GM23338 (cell line): ENCODE data around the gene HMGN4. TPM values are rescaled to one million over a fixed set of nuclear protein-coding genes. Genes with fewer than 3 reads are reported as not detected.

Source experiments
- ATAC-seq: fragments of 200-7000 bp; cut with Tn5 transposase; 3 replicates; pipeline ENCODE4 v1.9.1; 2020
- DNase-seq: peaks from one replicate; pipeline ENCODE4 v3.0.0-alpha.2; 2015; ENCODE audit warnings: low spot score
- H2AFZ ChIP-seq: fragments of 200-600 bp; sonication (generic); 2 replicates; pipeline ENCODE4 v1.8.0; 2016; ENCODE audit warnings: antibody characterized with exemption, mild to moderate bottlenecking, moderate library complexity
- H3F3A ChIP-seq: fragments of 200-600 bp; sonication (generic); replicated peaks from 2 replicates; pipeline ENCODE4 v1.8.0; 2017; ENCODE audit warnings: antibody characterized with exemption, mixed run types, low read depth
- H3K27ac ChIP-seq: fragments of 200-600 bp; sonication (generic); 2 replicates; pipeline ENCODE4 v1.6.1; 2016; ENCODE audit warnings: low read depth
- H3K27me3 ChIP-seq: fragments of 200-600 bp; sonication (generic); 2 replicates; pipeline ENCODE4 v1.8.0; 2016; ENCODE audit warnings: mild to moderate bottlenecking, mixed run types, moderate library complexity; ENCODE audit not compliant: insufficient read depth
- H3K36me3 ChIP-seq: fragments of 200-600 bp; sonication (generic); 2 replicates; pipeline ENCODE4 v1.8.0; 2016; ENCODE audit warnings: mild to moderate bottlenecking; ENCODE audit not compliant: insufficient read depth
- H3K4me1 ChIP-seq: fragments of 200-600 bp; sonication (generic); 2 replicates; pipeline ENCODE4 v1.8.0; 2016; ENCODE audit warnings: mild to moderate bottlenecking, moderate library complexity; ENCODE audit not compliant: insufficient read depth
- H3K4me2 ChIP-seq: fragments of 200-600 bp; sonication (generic); 2 replicates; pipeline ENCODE4 v1.7.1; 2017; ENCODE audit warnings: mixed run types
- H3K4me3 ChIP-seq: fragments of 200-600 bp; sonication (generic); 2 replicates; pipeline ENCODE4 v1.6.1; 2016; ENCODE audit warnings: mixed run types
- H3K79me2 ChIP-seq: fragments of 200-600 bp; sonication (generic); replicated peaks from 2 replicates; pipeline ENCODE4 v1.8.0; 2017; ENCODE audit warnings: mild to moderate bottlenecking; ENCODE audit not compliant: insufficient read depth
- H3K9me2 ChIP-seq: fragments of 200-600 bp; sonication (generic); 2 replicates; pipeline ENCODE4 v1.8.0; 2017; ENCODE audit not compliant: insufficient read depth
- H4K20me1 ChIP-seq: fragments of 200-600 bp; sonication (generic); replicated peaks from 2 replicates; pipeline ENCODE4 v1.8.0; 2017; ENCODE audit warnings: mild to moderate bottlenecking; ENCODE audit not compliant: insufficient read depth
- H3K27ac Mint-ChIP-seq: 2 replicates; pipeline ENCODE4 v1.8.0; 2020; ENCODE audit warnings: inconsistent platforms, mild to moderate bottlenecking, moderate library complexity, mixed read lengths
- H3K27me3 Mint-ChIP-seq: 3 replicates; pipeline ENCODE4 v1.8.0; 2022; ENCODE audit warnings: low read depth, mild to moderate bottlenecking, moderate library complexity, mixed read lengths, inconsistent platforms; ENCODE audit not compliant: insufficient read depth, poor library complexity
- H3K36me3 Mint-ChIP-seq: 3 replicates; pipeline ENCODE4 v1.8.0; 2021; ENCODE audit warnings: low read depth, mild to moderate bottlenecking, inconsistent platforms, moderate library complexity, mixed read lengths
- H3K4me1 Mint-ChIP-seq: 3 replicates; pipeline ENCODE4 v1.8.0; 2020; ENCODE audit warnings: mild to moderate bottlenecking, inconsistent platforms, mixed read lengths
- H3K4me3 Mint-ChIP-seq: 3 replicates; pipeline ENCODE4 v1.8.0; 2021; ENCODE audit warnings: moderate library complexity, mild to moderate bottlenecking, inconsistent platforms, mixed read lengths
- H3K9me3 Mint-ChIP-seq: 3 replicates; pipeline ENCODE4 v1.8.0; 2020; ENCODE audit warnings: moderate library complexity, mild to moderate bottlenecking, inconsistent platforms, mixed read lengths
- CREB1 ChIP-seq: fragments of 250-450 bp; sonication (Bioruptor Pico); IDR thresholded peaks from 2 replicates; pipeline ENCODE4 v1.5.0; 2020; ENCODE audit warnings: low read depth, mild to moderate bottlenecking, moderate library complexity
- CTCF ChIP-seq, 2 experiments: fragments of 200-600 bp in 1 of 2; sonication (generic) in 1 of 2; conservative IDR thresholded peaks; 2 replicates each; pipeline versions ENCODE4 v1.5.1 to v1.6.1; 2016 to 2017; ENCODE audit warnings: antibody characterized with exemption in 2 of 2, low read depth in 2 of 2, mild to moderate bottlenecking in 2 of 2, moderate library complexity in 1 of 2
- ETS1 ChIP-seq: IDR thresholded peaks from 2 replicates; pipeline ENCODE4 v1.6.1; 2016; ENCODE audit warnings: antibody characterized with exemption
- EZH2 ChIP-seq: fragments of 200-600 bp; sonication (generic); IDR thresholded peaks from one replicate; pipeline ENCODE4 v1.8.0; 2017; ENCODE audit warnings: antibody characterized with exemption, mild to moderate bottlenecking, low read depth; ENCODE audit not compliant: unreplicated experiment
- NANOG ChIP-seq: IDR thresholded peaks from 2 replicates; pipeline ENCODE4 v1.6.1; 2016; ENCODE audit warnings: antibody characterized with exemption, borderline replicate concordance
- POLR2AphosphoS5 ChIP-seq: IDR thresholded peaks from 2 replicates; pipeline ENCODE4 v1.6.1; 2016; ENCODE audit warnings: antibody characterized with exemption, low read depth
- ZNF331 ChIP-seq: fragments of 250-450 bp; sonication (Bioruptor Pico); IDR thresholded peaks from 2 replicates; pipeline ENCODE4 v1.5.0; 2020; ENCODE audit warnings: low read depth, mild to moderate bottlenecking, moderate library complexity
- ZNF462 ChIP-seq: fragments of 250-450 bp; sonication (Bioruptor Pico); IDR thresholded peaks from 2 replicates; pipeline ENCODE4 v1.5.0; 2020; ENCODE audit warnings: mild to moderate bottlenecking, moderate library complexity
- polyA plus RNA-seq: library from polyadenylated mRNA; unstranded; fragments of >200 nt; fragmentation: Nextera tagmentation; extraction: Ambion mirVana; gene quantifications from 2 replicates; pipeline ENCODE4 v1.2.1, GENCODE V29; 2016
- total RNA-seq: library from RNA; depleted of rRNA; stranded (reverse); fragments of >200 nt; shearing (Covaris generic); gene quantifications from 2 replicates; pipeline ENCODE4 v1.2.3, GENCODE V29; 2014

Gene HMGN4
- total and polyA plus RNA-seq, 2 experiments from 2014 or later = 35.3 to 91.4 TPM

- Histone ChIP-seq H3K79me2 (peaks cover 9% of the 10 kb centered on the region; the same call in 1 of the 2 replicates), H3K27me3 (no peaks in the 10 kb centered on the region), H3K36me3 (no peaks in the 10 kb centered on the region), H3F3A (peaks cover 2% of the 10 kb centered on the region; the same call in 1 of the 2 replicates), H3K4me2 (no peak overlapping the region), H2AFZ (no peak overlapping the region), H3K27ac (no peak overlapping the region), H3K4me3 (no peak overlapping the region), H3K4me1 (peaks cover 35% of the 10 kb centered on the region), H4K20me1 (no peaks in the 10 kb centered on the region), H3K9me2 (no peaks in the 10 kb centered on the region)
- peaks cover 8% of the 10 kb centered on the region for H3K27me3 Mint-ChIP-seq
- ATAC-seq = no peak
- peaks cover 4% of the 10 kb centered on the region for H3K36me3 Mint-ChIP-seq
- DNase-seq = no peak
- peaks cover 44% of the 10 kb centered on the region for H3K4me1 Mint-ChIP-seq
- H3K4me3 Mint-ChIP-seq = no peak overlapping the region
- H3K27ac Mint-ChIP-seq = no peak overlapping the region
- peaks cover 4% of the 10 kb centered on the region; the same call in 2 of the 3 replicates for H3K9me3 Mint-ChIP-seq
- TF ChIP-seq ETS1 (no peak), CREB1 (CRISPR knock-in tag) (no peak), NANOG (no peak), ZNF331 (CRISPR knock-in tag) (no peak), EZH2 (no peak), CTCF (conservative IDR thresholded peaks at IDR 0.05; ENCODE audit: low read depth in 2 of 2) (no peak), ZNF462 (CRISPR knock-in tag) (no peak), POLR2AphosphoS5 (no peak)
Observed at GRCh38 chr6:26524722-26525370, 13.3 kb upstream of the HMGN4 start.
